Stromal cell of bone marrow (primary cell): ENCODE results near the gene OCEL1.
A peak's percentile ranks its signal among the peaks of the same experiment; 100 is the strongest.

Source experiments
- DNase-seq: peaks from one replicate; pipeline ENCODE4 v3.0.0-alpha.2; 2012; ENCODE audit warnings: low read depth

Gene OCEL1

GRCh38 chr19:17210296-17210695 lies 15.7 kb upstream of the OCEL1 start:
- peak; percentile 17 for DNase-seq

GRCh38 chr19:17211547-17212446 lies 14.2 kb upstream of the OCEL1 start:
- no peak for DNase-seq

GRCh38 chr19:17213334-17213733 lies 12.7 kb upstream of the OCEL1 start:
- no peak for DNase-seq

GRCh38 chr19:17214508-17215126 lies 11.4 kb upstream of the OCEL1 start:
- no peak for DNase-seq

- peak; percentile 83 for DNase-seq
Observed at GRCh38 chr19:17215127-17215971, 10.7 kb upstream of the OCEL1 start, which contains the start of gene USE1. USE1 (plus strand) TSS chr19:17215357; CDS start chr19:17215406, 49 bp downstream.

GRCh38 chr19:17216058-17216670 lies 9.9 kb upstream of the OCEL1 start:
- DNase-seq: no peak

- DNase-seq: no peak
Observed at GRCh38 chr19:17219286-17219685, 6.7 kb upstream of the OCEL1 start.

- peak; percentile 66 for DNase-seq
Observed at GRCh38 chr19:17220207-17220758, 5.7 kb upstream of the OCEL1 start.

GRCh38 chr19:17225053-17225452 lies 973 bp upstream of the OCEL1 start:
- no peak for DNase-seq

- DNase-seq: no peak
Observed at GRCh38 chr19:17227798-17228367, 1.9 kb downstream of the OCEL1 start.

GRCh38 chr19:17229890-17230289 lies 3.9 kb downstream of the OCEL1 start:
- no peak for DNase-seq

GRCh38 chr19:17232258-17232657 lies 6.2 kb downstream of the OCEL1 start:
- DNase-seq: no peak

GRCh38 chr19:17234911-17235299 lies 8.9 kb downstream of the OCEL1 start:
- no peak for DNase-seq

- DNase-seq: peak; percentile 41
Observed at GRCh38 chr19:17235300-17235970, 9.4 kb downstream of the OCEL1 start.

GRCh38 chr19:17235971-17236777 lies 10.1 kb downstream of the OCEL1 start:
- DNase-seq: no peak

GRCh38 chr19:17236811-17237543 lies 11.0 kb downstream of the OCEL1 start:
- DNase-seq: no peak

GRCh38 chr19:17237747-17238706 lies 12.0 kb downstream of the OCEL1 start:
- DNase-seq: no peak
